Lower leg skin (tissue), 4 donors: Measurements from ENCODE around the gene PRMT7. TPM values are rescaled to one million over a fixed set of nuclear protein-coding genes. Genes with fewer than 3 reads are reported as not detected.

Source experiments
- DNase-seq, 2 donors: peaks; one replicate each; pipeline ENCODE4 v3.0.0-alpha.2; 2019; ENCODE audit warnings: low spot score in 2 of 2
- H3K4me3 ChIP-seq: fragments of 200-600 bp; sonication (generic); 2 replicates; pipeline ENCODE4 v1.5.1; 2017; ENCODE audit warnings: mild to moderate bottlenecking, low read depth; ENCODE audit not compliant: poor library complexity, severe bottlenecking
- POLR2A ChIP-seq, 2 donors: fragments of 450-650 bp; IDR thresholded peaks; one replicate each; pipeline ENCODE4 v1.6.1; 2016 to 2017; ENCODE audit warnings: antibody characterized with exemption in 2 of 2, mild to moderate bottlenecking in 1 of 2, moderate library complexity in 1 of 2
- WGBS, 2 donors: methylation state at CpG; one replicate each; pipeline ENCODE4 v1.1.5; 2018; 5-methylcytosine and 5-hydroxymethylcytosine counted together
- intact Hi-C: fragments of 100-400 bp; cut with DNase I; formaldehyde crosslinking; loops from one replicate; pipeline ENCODE4 v1.15.0; 2023; ENCODE audit warnings: low total_unique reads
- total RNA-seq, 4 donors: library from RNA; depleted of rRNA; stranded (reverse); fragments of >200 nt; gene quantifications; one replicate each; pipeline ENCODE4 v1.1.0, GENCODE V29; 2016
- TF ChIP-seq, protein P1 (sequence below), 3 donors: fragments of 450-650 bp; IDR thresholded peaks; one replicate each; pipeline ENCODE4 v1.5.1; 2016; ENCODE audit warnings: antibody characterized with exemption in 3 of 3, mild to moderate bottlenecking in 3 of 3, moderate library complexity in 2 of 3

Gene PRMT7
- total RNA-seq, 4 donors from 2014 or later, result 29.9 to 62.4 (median 45.9) TPM

DNA sequence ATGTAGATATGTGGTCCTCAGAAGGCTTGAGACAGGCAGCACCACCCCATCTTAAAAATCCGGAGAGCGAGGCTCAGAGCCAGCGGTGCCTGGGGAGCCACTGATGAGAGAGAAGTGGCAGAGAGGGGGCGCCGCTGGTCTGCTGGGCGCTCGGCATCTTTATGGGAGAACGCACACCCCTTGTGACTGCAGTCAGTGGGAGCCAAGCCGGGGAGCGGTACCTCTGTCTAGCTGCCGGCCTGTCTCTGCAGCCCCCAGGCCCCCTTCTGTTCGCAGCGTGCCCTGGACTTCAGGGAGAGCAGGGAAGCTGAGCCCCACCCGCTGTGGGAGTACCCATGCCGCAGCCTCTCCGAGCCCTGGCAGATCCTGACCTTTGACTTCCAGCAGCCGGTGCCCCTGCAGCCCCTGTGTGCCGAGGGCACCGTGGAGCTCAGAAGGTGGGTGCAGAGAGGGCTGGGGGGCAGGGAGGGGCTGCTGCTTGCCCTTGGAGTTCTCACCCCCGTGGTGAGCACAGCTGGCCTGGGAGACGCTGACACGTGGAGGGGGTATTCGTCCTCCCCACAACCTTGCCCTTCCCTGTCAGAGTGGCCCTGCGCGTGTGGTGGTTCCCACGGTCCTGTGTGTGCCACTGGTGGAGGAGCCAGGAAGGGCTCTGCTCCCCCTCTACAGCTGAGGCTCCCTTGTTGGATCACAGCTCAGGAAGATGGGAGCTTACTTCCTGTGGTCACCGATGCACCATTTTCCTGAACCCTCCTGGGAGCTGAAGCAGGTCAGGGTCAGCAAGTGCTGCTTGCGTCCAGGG, 44.8 kb downstream of the PRMT7 start:
- intact Hi-C loops, result no loop called here
- H3K4me3 ChIP-seq, result no peak overlapping the region
- 75 to 84% methylated on average over 23 of the region's 28 CpGs for WGBS, 2 donors
- no peak for DNase-seq
- TF ChIP-seq, protein P1, sequence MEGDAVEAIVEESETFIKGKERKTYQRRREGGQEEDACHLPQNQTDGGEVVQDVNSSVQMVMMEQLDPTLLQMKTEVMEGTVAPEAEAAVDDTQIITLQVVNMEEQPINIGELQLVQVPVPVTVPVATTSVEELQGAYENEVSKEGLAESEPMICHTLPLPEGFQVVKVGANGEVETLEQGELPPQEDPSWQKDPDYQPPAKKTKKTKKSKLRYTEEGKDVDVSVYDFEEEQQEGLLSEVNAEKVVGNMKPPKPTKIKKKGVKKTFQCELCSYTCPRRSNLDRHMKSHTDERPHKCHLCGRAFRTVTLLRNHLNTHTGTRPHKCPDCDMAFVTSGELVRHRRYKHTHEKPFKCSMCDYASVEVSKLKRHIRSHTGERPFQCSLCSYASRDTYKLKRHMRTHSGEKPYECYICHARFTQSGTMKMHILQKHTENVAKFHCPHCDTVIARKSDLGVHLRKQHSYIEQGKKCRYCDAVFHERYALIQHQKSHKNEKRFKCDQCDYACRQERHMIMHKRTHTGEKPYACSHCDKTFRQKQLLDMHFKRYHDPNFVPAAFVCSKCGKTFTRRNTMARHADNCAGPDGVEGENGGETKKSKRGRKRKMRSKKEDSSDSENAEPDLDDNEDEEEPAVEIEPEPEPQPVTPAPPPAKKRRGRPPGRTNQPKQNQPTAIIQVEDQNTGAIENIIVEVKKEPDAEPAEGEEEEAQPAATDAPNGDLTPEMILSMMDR (IDR thresholded peaks at IDR 0.05), result no peak
- no peak for TF ChIP-seq POLR2A (IDR thresholded peaks at IDR 0.05)

DNA sequence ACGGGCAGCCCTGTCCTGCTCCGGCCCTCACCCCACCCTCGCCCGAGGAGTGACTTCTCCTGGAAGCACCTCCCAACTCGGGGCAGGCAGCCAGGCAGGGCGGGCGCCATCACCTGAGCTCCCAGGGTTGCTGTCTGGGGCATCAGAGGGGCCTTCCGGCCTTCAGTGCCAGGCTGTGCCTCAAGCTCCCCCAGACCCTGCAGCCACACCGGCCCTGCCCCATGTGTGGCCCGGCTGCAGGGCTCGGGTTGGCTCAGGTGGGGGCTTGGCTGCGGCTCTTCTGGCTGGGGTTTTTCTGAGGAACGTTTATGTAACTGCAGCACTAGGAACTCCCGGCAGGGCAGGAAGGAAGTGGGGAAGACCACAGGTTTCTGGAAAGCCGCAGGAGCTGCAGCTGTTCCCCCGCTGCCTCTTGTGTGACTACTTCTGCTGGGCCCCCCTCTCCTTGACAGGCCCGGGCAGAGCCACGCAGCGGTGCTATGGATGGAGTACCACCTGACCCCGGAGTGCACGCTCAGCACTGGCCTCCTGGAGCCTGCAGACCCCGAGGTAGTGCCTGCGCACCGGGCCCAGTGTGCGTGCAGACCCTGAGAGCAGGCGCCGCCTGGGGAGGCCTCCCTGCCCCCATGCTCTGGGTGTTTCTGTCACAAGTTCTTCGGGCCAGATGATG, 45.6 kb downstream of the PRMT7 start:
- no peak overlapping the region for H3K4me3 ChIP-seq
- no peak for DNase-seq
- WGBS, 2 donors, result 65 to 67% methylated on average over 20 to 21 of the region's 28 CpGs
- TF ChIP-seq, protein P1 (IDR thresholded peaks at IDR 0.05), result no peak
- TF ChIP-seq POLR2A (IDR thresholded peaks at IDR 0.05), result no peak
- intact Hi-C loops, result no loop called here

GRCh38 chr16:68356919-68357286, 46.1 kb downstream of the PRMT7 start:
- 92 to 94% methylated on average over 3 to 4 of the region's 5 CpGs for WGBS, 2 donors
- TF ChIP-seq POLR2A (IDR thresholded peaks at IDR 0.05), result no peak
- no peak overlapping the region for H3K4me3 ChIP-seq
- intact Hi-C loops, result no loop called here
- DNase-seq, result no peak

DNA sequence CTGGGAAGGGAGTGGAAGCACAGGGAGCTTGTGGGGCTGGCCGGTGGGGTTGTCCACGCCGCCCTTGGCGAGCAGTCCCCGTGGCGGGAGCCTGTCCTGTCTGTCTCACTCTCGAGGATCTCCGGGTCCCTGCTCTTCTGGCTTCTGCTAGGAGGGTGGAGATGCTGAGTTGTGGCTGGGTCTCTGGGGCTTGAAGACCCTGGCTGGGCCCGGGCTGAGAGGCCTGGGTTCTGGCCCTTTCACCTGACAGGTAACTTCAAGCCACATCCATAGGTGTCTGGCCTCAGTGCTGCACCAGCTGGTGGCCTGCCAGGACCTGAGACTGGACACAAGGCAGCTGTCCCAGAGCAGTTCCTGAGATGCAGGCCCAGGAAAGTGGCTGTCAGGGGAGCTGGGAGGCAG, 46.7 kb downstream of the PRMT7 start:
- TF ChIP-seq, protein P1 (IDR thresholded peaks at IDR 0.05), result no peak
- TF ChIP-seq POLR2A (IDR thresholded peaks at IDR 0.05), result no peak
- DNase-seq, result no peak
- 88 to 92% methylated on average over 9 of the region's 9 CpGs for WGBS, 2 donors
- no peak overlapping the region for H3K4me3 ChIP-seq
- intact Hi-C loops, result no loop called here

- TF ChIP-seq POLR2A (IDR thresholded peaks at IDR 0.05), result no peak
- TF ChIP-seq, protein P1 (IDR thresholded peaks at IDR 0.05), result no peak
- WGBS, 2 donors, result 87% methylated on average over 11 of the region's 11 CpGs
- DNase-seq, result no peak
- H3K4me3 ChIP-seq, result no peak overlapping the region
- intact Hi-C loops, result no loop called here
Measured at GRCh38 chr16:68357923-68358322, 47.1 kb downstream of the PRMT7 start.

GRCh38 chr16:68358951-68359350, 48.1 kb downstream of the PRMT7 start:
- TF ChIP-seq, protein P1 (IDR thresholded peaks at IDR 0.05), result no peak
- TF ChIP-seq POLR2A (IDR thresholded peaks at IDR 0.05), result no peak
- intact Hi-C loops, result no loop called here
- 76 to 84% methylated on average over 8 to 10 of the region's 13 CpGs for WGBS, 2 donors
- no peak for DNase-seq
- H3K4me3 ChIP-seq, result no peak overlapping the region
